ENCODE data around the gene PLXNA3. TPM values are rescaled to one million over a fixed set of nuclear protein-coding genes. Genes with fewer than 3 reads are reported as not detected.

The PLXNA3 gene
- polyA plus RNA-seq, 3 donors from 2014 or later: 0.20 to 1.4 TPM; not detected in 1

DNA sequence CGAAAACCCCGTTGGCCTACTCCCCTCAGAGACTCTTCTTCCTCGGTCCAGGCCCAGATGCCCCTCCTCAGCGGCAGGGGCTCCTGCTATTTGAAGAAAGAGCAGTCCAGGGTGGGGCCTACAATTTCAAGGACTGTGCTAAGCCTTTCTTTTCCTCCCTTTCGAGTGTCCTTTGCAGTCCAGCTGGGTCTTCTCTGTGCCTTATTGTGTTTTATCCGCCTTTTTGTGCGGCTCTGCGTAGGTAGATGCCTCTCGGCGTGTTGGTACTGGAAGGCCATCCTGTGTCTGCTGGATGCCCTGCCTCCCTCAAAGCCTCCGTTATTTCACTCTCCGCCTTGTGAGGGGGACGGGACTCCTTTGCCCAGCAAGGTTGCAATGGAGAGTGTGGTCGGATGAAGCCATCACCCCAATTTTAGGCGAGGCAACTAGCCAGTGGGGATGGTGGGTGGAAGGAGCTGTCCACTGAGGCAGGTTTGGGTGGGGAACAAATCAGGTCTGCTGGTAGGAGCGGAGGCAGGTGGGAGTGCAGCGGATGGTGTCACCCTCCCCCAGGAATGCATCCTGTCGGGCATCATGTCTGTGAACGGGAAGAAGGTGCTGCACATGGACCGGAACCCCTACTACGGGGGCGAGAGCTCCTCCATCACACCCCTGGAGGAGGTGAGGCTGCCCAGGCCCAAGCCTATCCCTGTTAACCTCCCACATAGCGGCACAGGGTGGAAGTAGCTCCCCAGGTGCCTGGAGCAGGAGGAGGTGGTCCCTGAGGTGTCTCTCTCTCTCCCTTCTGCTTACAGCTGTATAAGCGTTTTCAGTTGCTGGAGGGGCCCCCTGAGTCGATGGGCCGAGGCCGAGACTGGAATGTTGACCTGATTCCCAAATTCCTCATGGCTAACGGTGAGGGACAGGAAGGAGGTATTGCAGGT lies 19.8 kb upstream of the PLXNA3 start:
- Mint-ChIP-seq H3K9me3 (no peaks in the 10 kb centered on the region), H3K4me1 (peaks cover 10 to 16% of the 10 kb centered on the region in 2 donors), H3K4me3 (peak overlapping the region; percentile 63 to 82 (median 80)), H3K27me3 (ENCODE audit: low read depth in 3 of 3) (peaks cover 6 to 16% (median 13%) of the 10 kb centered on the region in 3 donors), H3K27ac (peak overlapping the region; percentile 48 to 88 (median 78)), H3K36me3 (peaks cover 0 to 3% (median 0%) of the 10 kb centered on the region in 3 donors)
- DNase-seq: no peak

DNA sequence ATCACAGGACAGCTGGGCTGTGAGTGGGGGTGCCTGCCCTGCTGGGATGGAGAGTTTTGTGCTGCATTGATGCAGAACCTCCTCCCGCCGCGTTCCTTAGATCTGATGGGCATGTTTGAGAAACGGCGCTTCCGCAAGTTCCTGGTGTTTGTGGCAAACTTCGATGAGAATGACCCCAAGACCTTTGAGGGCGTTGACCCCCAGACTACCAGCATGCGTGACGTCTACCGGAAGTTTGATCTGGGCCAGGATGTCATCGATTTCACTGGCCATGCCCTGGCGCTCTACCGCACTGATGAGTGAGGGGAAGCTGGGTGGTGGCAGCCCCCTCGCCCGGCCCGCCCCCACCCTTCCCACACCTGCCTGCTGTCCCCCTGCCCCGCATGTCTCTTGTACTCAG lies 18.2 kb upstream of the PLXNA3 start:
- Mint-ChIP-seq H3K36me3 (no peaks in the 10 kb centered on the region), H3K27ac (peak overlapping the region in 1 of 6 donors; percentile 57), H3K27me3 (ENCODE audit: low read depth in 3 of 3) (peaks cover 6 to 16% (median 9%) of the 10 kb centered on the region in 3 donors), H3K4me1 (peaks cover 10 to 21% of the 10 kb centered on the region in 2 donors), H3K4me3 (peak overlapping the region in 2 of 5 donors; percentile 30 to 58), H3K9me3 (no peaks in the 10 kb centered on the region)
- no peak for DNase-seq

DNA sequence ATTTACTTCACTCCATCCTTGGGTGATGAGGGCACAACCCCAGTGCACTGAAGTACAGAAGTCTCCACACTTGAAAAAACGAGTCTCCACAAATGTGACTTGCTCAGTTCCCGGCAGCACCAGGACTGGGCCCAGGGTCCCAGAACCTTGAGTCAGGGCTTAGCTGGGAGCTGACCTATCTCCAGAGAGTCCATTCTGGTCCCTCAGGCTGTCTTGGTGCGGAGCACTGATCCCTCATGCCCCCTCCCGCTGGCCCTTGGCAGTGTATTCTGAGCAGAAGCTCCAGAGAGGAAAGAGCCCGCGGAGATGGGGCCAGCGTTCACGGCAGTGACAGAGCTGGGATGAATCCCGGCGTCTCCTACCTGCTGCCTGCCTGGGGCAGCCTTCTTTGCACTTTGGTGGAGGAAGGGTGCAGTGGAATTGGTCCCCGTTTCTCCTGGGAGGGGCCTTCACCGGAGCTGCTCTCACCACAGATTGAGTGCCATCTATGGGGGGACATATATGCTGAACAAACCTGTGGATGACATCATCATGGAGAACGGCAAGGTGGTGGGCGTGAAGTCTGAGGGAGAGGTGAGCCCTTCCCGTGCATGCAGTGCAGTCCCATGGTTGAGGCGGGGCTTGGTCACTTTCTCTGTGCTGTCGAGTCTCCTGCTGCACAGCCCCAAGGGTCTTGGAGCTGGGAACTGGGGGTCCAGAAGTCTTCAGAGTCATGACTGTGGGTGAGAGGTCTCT lies 17.3 kb upstream of the PLXNA3 start:
- Mint-ChIP-seq H3K27me3 (ENCODE audit: low read depth in 3 of 3) (peaks cover 6 to 16% (median 9%) of the 10 kb centered on the region in 3 donors), H3K9me3 (no peaks in the 10 kb centered on the region), H3K4me3 (no peak overlapping the region), H3K27ac (no peak overlapping the region), H3K36me3 (no peaks in the 10 kb centered on the region), H3K4me1 (peaks cover 10 to 24% of the 10 kb centered on the region in 2 donors)
- DNase-seq: no peak

- Mint-ChIP-seq H3K27ac (peak overlapping the region in 2 of 6 donors; percentile 17 to 68), H3K4me1 (peaks cover 4 to 20% of the 10 kb centered on the region in 2 donors), H3K4me3 (no peak overlapping the region), H3K27me3 (ENCODE audit: low read depth in 3 of 3) (peaks cover 2 to 11% (median 6%) of the 10 kb centered on the region in 3 donors), H3K36me3 (no peaks in the 10 kb centered on the region), H3K9me3 (no peaks in the 10 kb centered on the region)
- DNase-seq: no peak
Measured at GRCh38 chrX:154441564-154441963, 16.5 kb upstream of the PLXNA3 start.

DNA sequence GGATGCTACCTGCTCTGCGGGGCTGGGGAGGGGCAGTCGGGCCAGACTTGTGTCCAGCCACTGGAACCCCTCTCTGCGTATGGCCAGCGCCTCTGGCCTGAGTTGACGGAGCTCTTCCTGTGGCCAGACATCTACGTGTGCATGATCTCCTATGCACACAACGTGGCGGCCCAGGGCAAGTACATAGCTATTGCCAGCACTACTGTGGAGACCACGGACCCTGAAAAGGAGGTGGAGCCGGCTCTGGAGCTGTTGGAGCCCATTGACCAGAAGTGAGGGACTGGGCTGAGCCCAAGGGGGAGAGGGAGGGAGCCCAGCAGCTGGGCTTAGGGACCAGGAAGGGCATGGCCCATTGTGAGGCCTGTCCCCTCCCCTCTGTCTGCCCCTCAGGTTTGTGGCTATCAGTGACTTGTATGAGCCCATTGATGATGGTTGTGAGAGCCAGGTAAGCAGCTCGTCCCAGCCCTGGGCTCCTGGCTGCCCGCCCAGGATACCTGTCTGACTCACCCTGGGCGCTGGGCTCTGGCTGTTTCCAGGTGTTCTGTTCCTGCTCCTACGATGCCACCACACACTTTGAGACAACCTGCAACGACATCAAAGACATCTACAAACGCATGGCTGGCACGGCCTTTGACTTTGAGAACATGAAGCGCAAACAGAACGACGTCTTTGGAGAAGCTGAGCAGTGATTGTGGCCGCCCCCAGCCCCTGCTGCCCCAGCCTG lies 15.9 kb upstream of the PLXNA3 start:
- DNase-seq: no peak
- Mint-ChIP-seq H3K4me3 (peak overlapping the region in 1 of 5 donors; percentile 18), H3K36me3 (no peaks in the 10 kb centered on the region), H3K4me1 (peaks cover 4 to 20% of the 10 kb centered on the region in 2 donors), H3K27ac (peak overlapping the region in 2 of 6 donors; percentile 12 to 17), H3K27me3 (ENCODE audit: low read depth in 3 of 3) (peaks cover 2 to 14% (median 6%) of the 10 kb centered on the region in 3 donors), H3K9me3 (no peaks in the 10 kb centered on the region)

DNA sequence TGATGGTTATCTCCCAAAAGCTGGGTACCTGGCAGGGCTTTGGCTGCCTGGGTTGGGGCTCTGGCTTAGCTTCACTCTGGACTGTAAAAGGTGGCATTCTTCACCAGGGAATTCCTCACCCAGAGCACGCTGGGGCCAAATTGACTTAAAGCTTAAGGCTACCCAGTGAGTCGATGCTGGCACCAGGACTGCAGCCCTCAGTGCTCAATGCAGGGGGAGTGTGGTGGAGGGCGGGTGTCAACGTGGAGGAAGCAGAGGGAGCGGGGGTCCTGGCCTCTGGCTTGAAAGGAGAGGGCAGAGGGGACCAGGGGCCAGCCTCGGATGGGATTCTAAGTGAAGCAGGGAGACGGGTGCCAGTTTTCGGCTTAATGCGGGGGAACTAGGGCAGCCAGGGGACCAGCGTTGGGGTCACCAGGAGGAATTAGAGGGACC lies 14.6 kb upstream of the PLXNA3 start:
- Mint-ChIP-seq H3K9me3 (no peaks in the 10 kb centered on the region), H3K4me3 (peak overlapping the region; percentile 53 to 78 (median 69)), H3K27ac (peak overlapping the region; percentile 78 to 92 (median 82)), H3K27me3 (ENCODE audit: low read depth in 3 of 3) (peaks cover 0 to 3% (median under 1%) of the 10 kb centered on the region in 3 donors), H3K36me3 (no peaks in the 10 kb centered on the region), H3K4me1 (peaks cover 4 to 13% of the 10 kb centered on the region in 2 donors)
- no peak for DNase-seq

- Mint-ChIP-seq H3K4me3 (peak within 1 kb of the TSS; percentile 67 to 81 (median 78)), H3K36me3 (no peaks in the 10 kb centered on the region), H3K9me3 (no peaks in the 10 kb centered on the region), H3K27me3 (ENCODE audit: low read depth in 3 of 3) (peaks cover 0 to 3% (median 1%) of the 10 kb centered on the region in 3 donors), H3K27ac (peak within 1 kb of the TSS; percentile 79 to 92 (median 85)), H3K4me1 (peaks cover 0 to 9% of the 10 kb centered on the region in 2 donors)
- peak; percentile 77 to 84 (median 79) for DNase-seq
Measured at GRCh38 chrX:154443992-154444754, 13.9 kb upstream of the PLXNA3 start, which contains the start of gene FAM50A. Gene FAM50A, plus strand, starts transcription at chrX:154444141. Its CDS starts 95 bp downstream, at chrX:154444236.

GRCh38 chrX:154444755-154445246 lies 13.3 kb upstream of the PLXNA3 start:
- peak overlapping the region in 3 of 6 donors; percentile 10 to 46 (median 21) for H3K27ac Mint-ChIP-seq
- H3K4me3 Mint-ChIP-seq: peak overlapping the region in 4 of 5 donors; percentile 35 to 64 (median 48)
- peaks cover 0 to 9% of the 10 kb centered on the region in 2 donors for H3K4me1 Mint-ChIP-seq

GRCh38 chrX:154445776-154446175 lies 12.3 kb upstream of the PLXNA3 start:
- Mint-ChIP-seq H3K27ac (peak overlapping the region in 2 of 6 donors; percentile 43 to 87), H3K4me3 (peak overlapping the region in 1 of 5 donors; percentile 41), H3K4me1 (peaks cover 0 to 9% of the 10 kb centered on the region in 2 donors), H3K36me3 (no peaks in the 10 kb centered on the region), H3K27me3 (ENCODE audit: low read depth in 3 of 3) (peaks cover 0 to 3% (median 1%) of the 10 kb centered on the region in 3 donors), H3K9me3 (no peaks in the 10 kb centered on the region)
- no peak for DNase-seq

More at GRCh38 chrX:154444755-154445246, 13.3 kb upstream of the PLXNA3 start:
- DNase-seq: no peak
- no peaks in the 10 kb centered on the region for H3K9me3 Mint-ChIP-seq
- no peaks in the 10 kb centered on the region for H3K36me3 Mint-ChIP-seq
- H3K27me3 Mint-ChIP-seq (ENCODE audit: low read depth in 3 of 3): peaks cover 0 to 3% (median 1%) of the 10 kb centered on the region in 3 donors

GRCh38 chrX:154446430-154446829 lies 11.7 kb upstream of the PLXNA3 start:
- Mint-ChIP-seq H3K9me3 (no peaks in the 10 kb centered on the region), H3K36me3 (no peaks in the 10 kb centered on the region), H3K27ac (peak overlapping the region in 3 of 6 donors; percentile 13 to 44 (median 43)), H3K27me3 (ENCODE audit: low read depth in 3 of 3) (peaks cover 0 to 3% (median 1%) of the 10 kb centered on the region in 3 donors), H3K4me3 (no peak overlapping the region), H3K4me1 (peaks cover 0 to 9% of the 10 kb centered on the region in 2 donors)
- no peak for DNase-seq

GRCh38 chrX:154448484-154448883 lies 9.6 kb upstream of the PLXNA3 start:
- Mint-ChIP-seq H3K27ac (no peak overlapping the region), H3K4me3 (no peak overlapping the region), H3K27me3 (ENCODE audit: low read depth in 3 of 3) (peaks cover 0 to 3% (median 1%) of the 10 kb centered on the region in 3 donors), H3K9me3 (no peaks in the 10 kb centered on the region), H3K4me1 (peaks cover 0 to 6% of the 10 kb centered on the region in 2 donors), H3K36me3 (no peaks in the 10 kb centered on the region)
- DNase-seq: no peak

- H3K4me3 Mint-ChIP-seq: no peak overlapping the region
- H3K27me3 Mint-ChIP-seq (ENCODE audit: low read depth in 3 of 3): peaks cover 0 to 3% (median 1%) of the 10 kb centered on the region in 3 donors
- peaks cover 0 to 4% of the 10 kb centered on the region in 2 donors for H3K4me1 Mint-ChIP-seq
- DNase-seq: no peak
- H3K36me3 Mint-ChIP-seq: no peaks in the 10 kb centered on the region
- H3K9me3 Mint-ChIP-seq: no peaks in the 10 kb centered on the region
- H3K27ac Mint-ChIP-seq: no peak overlapping the region
Measured at GRCh38 chrX:154449618-154450017, 8.5 kb upstream of the PLXNA3 start.
